ENCODE results near the gene RARS2. TPM values are rescaled to one million over a fixed set of nuclear protein-coding genes. Genes with fewer than 3 reads are reported as not detected.

The RARS2 gene
- total RNA-seq, 2 donors from 2014 or later: 49.7 to 57.0 TPM

DNA sequence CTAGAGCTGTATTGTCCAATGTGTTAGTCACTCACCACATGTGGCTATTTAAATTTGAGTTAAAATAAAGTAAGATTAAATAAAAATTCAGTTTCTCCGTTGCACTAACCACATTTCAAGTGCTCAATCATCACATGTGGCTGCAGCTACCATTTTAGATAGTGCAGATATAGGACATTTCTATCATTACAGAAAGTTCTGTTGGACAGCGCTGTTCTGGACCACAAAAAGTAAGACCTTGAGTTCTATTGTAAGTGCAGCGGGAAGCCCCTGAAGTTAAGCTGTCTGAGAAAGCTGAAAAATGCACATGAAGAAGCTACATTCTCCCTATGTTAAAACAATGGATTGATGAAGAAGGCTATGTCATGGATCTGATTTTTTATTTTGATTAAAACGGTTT lies 1.2 kb upstream of the RARS2 start:
- H3K4me1 ChIP-seq (ENCODE audit: control insufficient read depth, insufficient read depth, low read length): peaks cover 2% of the 10 kb centered on the region
- H3K36me3 ChIP-seq (ENCODE audit: control insufficient read depth, insufficient read depth, low read length): peaks cover 32% of the 10 kb centered on the region
- H3K27me3 ChIP-seq (ENCODE audit: control insufficient read depth, insufficient read depth, low read length, poor library complexity, severe bottlenecking): no peaks in the 10 kb centered on the region
- Mint-ChIP-seq H3K36me3 (ENCODE audit: low read depth) (peaks cover 39% of the 10 kb centered on the region), H3K4me1 (peaks cover 39% of the 10 kb centered on the region), H3K9me3 (peaks cover 1% of the 10 kb centered on the region), H3K27me3 (ENCODE audit: insufficient read depth) (no peaks in the 10 kb centered on the region), H3K4me3 (peak overlapping the region; percentile 81), H3K27ac (no peak overlapping the region)
- WGBS, 2 experiments (ENCODE audit: insufficient coverage in 1 of 2, insufficient read length in 1 of 2): 66 to 69% methylated on average over 4 of the region's 4 CpGs
- no peak for DNase-seq
- TF ChIP-seq, protein P1, sequence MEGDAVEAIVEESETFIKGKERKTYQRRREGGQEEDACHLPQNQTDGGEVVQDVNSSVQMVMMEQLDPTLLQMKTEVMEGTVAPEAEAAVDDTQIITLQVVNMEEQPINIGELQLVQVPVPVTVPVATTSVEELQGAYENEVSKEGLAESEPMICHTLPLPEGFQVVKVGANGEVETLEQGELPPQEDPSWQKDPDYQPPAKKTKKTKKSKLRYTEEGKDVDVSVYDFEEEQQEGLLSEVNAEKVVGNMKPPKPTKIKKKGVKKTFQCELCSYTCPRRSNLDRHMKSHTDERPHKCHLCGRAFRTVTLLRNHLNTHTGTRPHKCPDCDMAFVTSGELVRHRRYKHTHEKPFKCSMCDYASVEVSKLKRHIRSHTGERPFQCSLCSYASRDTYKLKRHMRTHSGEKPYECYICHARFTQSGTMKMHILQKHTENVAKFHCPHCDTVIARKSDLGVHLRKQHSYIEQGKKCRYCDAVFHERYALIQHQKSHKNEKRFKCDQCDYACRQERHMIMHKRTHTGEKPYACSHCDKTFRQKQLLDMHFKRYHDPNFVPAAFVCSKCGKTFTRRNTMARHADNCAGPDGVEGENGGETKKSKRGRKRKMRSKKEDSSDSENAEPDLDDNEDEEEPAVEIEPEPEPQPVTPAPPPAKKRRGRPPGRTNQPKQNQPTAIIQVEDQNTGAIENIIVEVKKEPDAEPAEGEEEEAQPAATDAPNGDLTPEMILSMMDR (conservative IDR thresholded peaks at IDR 0.05): no peak
- peak overlapping the region; percentile 91 for H3K4me3 ChIP-seq (ENCODE audit: low read length)
- H3K9ac ChIP-seq (ENCODE audit: extremely low read depth, low read length, poor library complexity, severe bottlenecking): peak overlapping the region; percentile 91
- H3K27ac ChIP-seq (ENCODE audit: low read depth, low read length): no peak overlapping the region
- H3K9me3 ChIP-seq (ENCODE audit: control insufficient read depth, low read length): no peaks in the 10 kb centered on the region

DNA sequence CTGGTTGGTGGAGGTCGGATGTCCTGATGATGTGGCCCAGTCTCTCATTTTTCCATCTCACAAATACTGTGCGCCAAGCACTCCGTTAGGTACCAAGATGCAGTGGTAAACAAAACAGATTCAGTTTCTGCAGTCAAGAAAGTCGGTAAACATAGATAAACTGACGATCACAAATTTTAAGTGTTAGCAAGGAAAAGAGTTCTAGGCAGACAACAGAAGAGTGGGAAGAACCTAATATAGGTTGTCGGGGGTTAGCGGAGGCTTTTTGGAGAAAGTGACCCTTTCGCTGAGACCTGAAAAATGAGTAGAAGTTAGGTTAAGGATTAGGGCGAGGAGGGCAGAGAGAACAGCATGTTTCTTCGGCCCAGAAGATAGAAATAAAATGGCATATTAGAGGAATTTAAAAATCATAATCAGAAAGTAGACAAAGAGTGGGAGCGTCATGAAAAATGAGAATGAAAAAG lies 662 bp upstream of the RARS2 start:
- 1 to 2% methylated on average over 6 to 11 of the region's 11 CpGs for WGBS, 2 experiments (ENCODE audit: insufficient coverage in 1 of 2, insufficient read length in 1 of 2)
- peaks cover 37% of the 10 kb centered on the region for H3K36me3 Mint-ChIP-seq (ENCODE audit: low read depth)
- peak overlapping the region; percentile 81 for H3K4me3 Mint-ChIP-seq

DNA sequence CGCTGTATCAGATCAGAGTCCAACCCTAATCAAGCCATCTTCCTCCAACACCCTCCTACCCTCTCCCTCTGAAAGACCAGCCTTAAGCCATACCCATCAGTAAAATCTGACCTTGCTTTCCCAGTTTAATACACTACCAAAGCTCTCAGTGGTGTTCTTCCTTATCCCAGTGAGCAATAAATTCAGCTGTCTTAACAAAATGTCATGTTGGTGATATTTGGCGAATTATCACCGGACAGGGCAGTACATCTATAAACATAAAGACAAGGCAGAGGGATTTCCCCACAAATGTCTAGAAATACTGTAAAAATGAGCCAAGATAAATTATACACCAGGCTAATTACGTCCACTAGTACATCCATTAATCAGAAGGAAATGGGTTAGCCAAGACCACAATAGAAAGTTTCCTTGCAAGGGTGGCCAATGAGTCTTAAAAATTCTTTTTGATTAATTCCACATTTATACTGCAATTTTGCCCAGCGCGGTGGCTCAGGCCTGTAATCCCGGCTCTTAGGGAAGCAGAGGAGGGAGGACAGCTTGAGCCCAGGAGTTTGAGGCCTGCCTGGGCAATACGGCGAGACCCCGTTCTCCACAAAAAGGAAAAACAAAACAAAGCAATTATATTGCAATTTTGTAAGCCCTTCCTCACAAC lies 905 bp downstream of the RARS2 start:
- Histone ChIP-seq H3K36me3 (ENCODE audit: control insufficient read depth, insufficient read depth, low read length) (peaks cover 39% of the 10 kb centered on the region), H3K27me3 (ENCODE audit: control insufficient read depth, insufficient read depth, low read length, poor library complexity, severe bottlenecking) (no peaks in the 10 kb centered on the region), H3K9ac (ENCODE audit: extremely low read depth, low read length, poor library complexity, severe bottlenecking) (peak overlapping the region; percentile 91), H3K9me3 (ENCODE audit: control insufficient read depth, low read length) (no peaks in the 10 kb centered on the region), H3K27ac (ENCODE audit: low read depth, low read length) (no peak overlapping the region), H3K4me1 (ENCODE audit: control insufficient read depth, insufficient read depth, low read length) (no peaks in the 10 kb centered on the region), H3K4me3 (ENCODE audit: low read length) (peak overlapping the region; percentile 91)
- H3K4me1 Mint-ChIP-seq: peaks cover 31% of the 10 kb centered on the region
- TF ChIP-seq, protein P1 (conservative IDR thresholded peaks at IDR 0.05): no peak
- peaks cover 1% of the 10 kb centered on the region for H3K9me3 Mint-ChIP-seq
- WGBS, 2 experiments (ENCODE audit: insufficient coverage in 1 of 2, insufficient read length in 1 of 2): 48 to 51% methylated on average over 8 to 10 of the region's 10 CpGs
- H3K27me3 Mint-ChIP-seq (ENCODE audit: insufficient read depth): no peaks in the 10 kb centered on the region
- no peak for DNase-seq
- H3K36me3 Mint-ChIP-seq (ENCODE audit: low read depth): peaks cover 39% of the 10 kb centered on the region
- H3K27ac Mint-ChIP-seq: peak overlapping the region; percentile 95
- peak overlapping the region; percentile 81 for H3K4me3 Mint-ChIP-seq

More for the DNA sequence above, 662 bp upstream of the RARS2 start:
- Mint-ChIP-seq H3K27me3 (ENCODE audit: insufficient read depth) (no peaks in the 10 kb centered on the region), H3K4me1 (peaks cover 38% of the 10 kb centered on the region), H3K27ac (peak overlapping the region; percentile 93), H3K9me3 (peaks cover 1% of the 10 kb centered on the region)
- peak overlapping the region; percentile 73 for H3K27ac ChIP-seq (ENCODE audit: low read depth, low read length)
- H3K27me3 ChIP-seq (ENCODE audit: control insufficient read depth, insufficient read depth, low read length, poor library complexity, severe bottlenecking): no peaks in the 10 kb centered on the region
- H3K9ac ChIP-seq (ENCODE audit: extremely low read depth, low read length, poor library complexity, severe bottlenecking): peak overlapping the region; percentile 91
- no peaks in the 10 kb centered on the region for H3K9me3 ChIP-seq (ENCODE audit: control insufficient read depth, low read length)
- peaks cover 2% of the 10 kb centered on the region for H3K4me1 ChIP-seq (ENCODE audit: control insufficient read depth, insufficient read depth, low read length)
- peaks cover 31% of the 10 kb centered on the region for H3K36me3 ChIP-seq (ENCODE audit: control insufficient read depth, insufficient read depth, low read length)
- no peak for DNase-seq
- TF ChIP-seq, protein P1 (conservative IDR thresholded peaks at IDR 0.05): no peak
- H3K4me3 ChIP-seq (ENCODE audit: low read length): peak overlapping the region; percentile 91

All from endodermal cell (in vitro differentiated cells).